NOMO-1 (cell line): ENCODE measurements around the gene SPAAR.
"Not testable (repeated sequence)": the region's sequence is repeated elsewhere in the genome, so short reads cannot be mapped to it uniquely, and the experiment has no call there.

ENCODE experiments used
- DNase-seq, 2 experiments: peaks; one replicate each; lab custom pipeline; 2025; ENCODE audit not compliant: unreplicated experiment in 2 of 2; lab: John Stamatoyannopoulos, UW

The SPAAR gene, protein sequence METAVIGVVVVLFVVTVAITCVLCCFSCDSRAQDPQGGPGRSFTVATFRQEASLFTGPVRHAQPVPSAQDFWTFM

DNA sequence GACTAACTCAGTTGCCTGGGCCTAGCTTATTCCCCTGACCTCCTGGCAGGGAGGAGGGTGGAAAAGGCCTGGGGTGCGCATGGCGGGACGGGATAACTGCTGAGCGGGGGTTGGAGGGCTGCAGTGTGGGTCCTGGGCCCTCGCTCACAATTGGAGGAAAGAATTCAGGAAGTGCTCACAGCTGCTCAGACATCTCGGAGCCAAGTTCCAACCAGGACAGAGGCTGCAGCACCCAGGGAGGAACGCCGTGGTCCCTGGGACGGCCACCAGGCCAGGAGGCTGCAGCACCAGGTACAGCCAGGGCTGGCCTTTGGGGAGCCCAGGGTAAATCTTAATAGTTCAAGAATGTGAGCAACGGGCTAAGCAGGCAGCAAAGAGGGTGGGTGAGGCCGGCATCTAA lies at the start of gene SPAAR:
Gene SPAAR, plus strand, starts transcription at position 217 of the 400 bp plus-strand sequence. CDS start 974 bp downstream, outside the sequence.
- no peak for DNase-seq

DNA sequence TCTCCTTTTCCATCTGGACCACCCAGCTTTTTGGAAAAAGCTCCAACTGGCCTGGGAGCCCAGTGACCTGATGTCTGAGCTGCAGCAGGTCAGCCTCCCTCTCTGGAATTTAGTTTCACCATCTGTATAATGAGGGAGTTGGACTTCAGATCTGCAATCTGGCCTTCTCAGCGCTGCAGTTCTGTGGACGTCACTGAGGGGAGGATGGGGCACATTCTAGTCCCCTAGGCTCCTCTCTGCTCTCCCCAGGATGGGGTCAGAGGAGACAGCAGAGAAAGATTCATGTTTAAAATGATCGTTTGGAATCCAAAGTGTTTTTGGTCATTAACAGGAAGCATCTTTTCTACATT lies 49.3 kb upstream of the SPAAR start:
- DNase-seq, result no peak

DNA sequence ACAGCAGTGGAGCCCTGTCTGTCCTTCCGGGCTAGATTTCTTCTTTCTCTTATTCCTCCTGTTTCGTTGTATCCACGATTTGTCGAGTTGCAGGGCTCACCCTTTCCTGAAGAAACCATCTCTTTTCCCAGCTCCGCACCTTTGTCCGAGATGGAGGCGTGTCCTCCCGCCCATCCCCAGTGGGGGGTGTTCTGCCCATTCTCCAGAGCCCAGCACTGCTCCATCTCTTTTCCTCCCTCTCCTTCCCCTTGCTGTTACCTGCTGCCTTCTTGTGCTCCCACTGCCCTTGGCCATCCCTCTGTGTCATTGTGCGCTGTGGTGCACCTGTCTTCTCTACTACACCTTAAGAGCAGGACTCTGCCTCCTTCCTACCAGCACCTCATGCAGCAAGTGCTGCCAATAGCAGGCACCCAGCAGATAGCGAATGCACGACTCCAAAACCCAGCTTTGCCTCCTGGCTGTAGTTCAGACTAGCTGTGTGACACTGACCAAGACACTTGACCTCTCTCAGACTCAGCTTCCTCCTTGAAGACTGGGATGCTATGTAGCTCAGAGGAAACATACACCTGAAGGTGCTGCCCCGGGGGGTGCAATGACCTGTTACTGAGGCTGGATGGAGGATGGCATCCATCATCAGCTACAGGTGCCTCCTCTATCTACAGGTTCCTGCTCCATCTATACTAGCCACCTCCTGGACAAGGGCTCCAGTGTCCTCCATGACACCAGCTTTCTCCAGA lies 48.0 kb upstream of the SPAAR start:
- DNase-seq, result no peak

DNA sequence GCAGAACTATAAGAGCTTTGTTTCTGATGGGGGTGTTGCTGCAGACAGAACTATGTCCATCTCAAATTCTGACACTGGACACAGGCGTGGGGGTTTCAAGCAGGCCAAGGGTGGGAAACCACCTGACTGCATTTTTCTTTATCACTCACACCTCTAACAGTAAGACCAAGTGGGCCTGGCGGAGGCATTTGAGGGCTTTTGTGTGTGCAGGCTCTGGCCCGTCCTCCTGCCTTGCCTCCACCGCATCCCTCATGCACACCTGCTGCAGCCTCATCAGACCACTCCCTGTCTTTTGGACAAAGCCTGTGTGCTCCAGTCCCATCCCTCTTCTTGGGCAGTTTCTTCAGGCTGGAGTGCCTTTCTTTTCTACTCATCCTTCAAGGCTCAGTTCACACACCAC lies 47.0 kb upstream of the SPAAR start:
- no peak for DNase-seq

DNA sequence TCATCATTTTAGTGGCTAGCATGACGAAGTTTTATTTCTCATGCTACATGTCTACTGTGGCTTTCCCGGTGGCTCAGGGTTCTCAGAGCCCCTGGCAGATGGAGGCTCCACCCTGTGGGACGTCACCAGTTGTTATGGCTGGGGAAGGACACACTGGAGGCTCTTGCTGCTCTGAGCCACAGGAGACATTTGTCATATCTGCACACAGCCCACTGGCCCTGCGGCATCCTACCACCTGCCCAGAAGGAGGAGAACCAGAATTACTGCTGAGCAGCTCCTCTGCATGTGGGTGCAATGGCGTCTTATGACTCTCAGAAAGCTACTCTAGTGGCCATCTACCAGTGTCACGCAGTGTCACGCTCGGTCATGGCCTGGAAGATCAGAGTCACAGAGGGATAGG lies 45.7 kb upstream of the SPAAR start:
- DNase-seq, result no peak

DNA sequence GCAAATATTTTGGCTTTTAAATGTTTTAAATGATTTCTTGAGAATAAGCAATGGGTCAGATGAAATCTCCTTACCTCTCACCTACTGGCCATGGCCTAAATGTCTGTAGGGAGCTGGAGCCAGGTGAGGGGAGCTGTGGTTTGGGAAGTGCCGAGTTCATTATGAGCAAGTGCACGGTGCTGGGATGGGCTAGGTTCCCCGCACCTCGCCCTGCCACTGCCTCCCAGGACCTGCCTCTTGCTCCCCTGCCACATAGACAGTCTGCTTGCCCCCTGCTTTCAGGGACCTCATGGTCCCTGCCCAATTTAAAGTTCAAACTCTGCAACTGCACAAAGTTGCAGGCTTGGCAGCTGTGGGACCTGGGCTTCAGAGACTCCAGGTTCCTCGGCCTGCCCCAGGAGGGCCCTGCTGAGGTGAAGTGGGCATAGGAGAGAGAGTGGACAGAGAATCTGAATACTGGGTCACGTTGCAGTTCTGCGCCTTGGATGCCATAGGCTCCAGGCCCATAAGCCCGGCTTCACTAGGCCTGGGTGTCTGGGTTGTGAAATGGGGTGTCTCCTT lies 44.5 kb upstream of the SPAAR start:
- DNase-seq, result no peak

DNA sequence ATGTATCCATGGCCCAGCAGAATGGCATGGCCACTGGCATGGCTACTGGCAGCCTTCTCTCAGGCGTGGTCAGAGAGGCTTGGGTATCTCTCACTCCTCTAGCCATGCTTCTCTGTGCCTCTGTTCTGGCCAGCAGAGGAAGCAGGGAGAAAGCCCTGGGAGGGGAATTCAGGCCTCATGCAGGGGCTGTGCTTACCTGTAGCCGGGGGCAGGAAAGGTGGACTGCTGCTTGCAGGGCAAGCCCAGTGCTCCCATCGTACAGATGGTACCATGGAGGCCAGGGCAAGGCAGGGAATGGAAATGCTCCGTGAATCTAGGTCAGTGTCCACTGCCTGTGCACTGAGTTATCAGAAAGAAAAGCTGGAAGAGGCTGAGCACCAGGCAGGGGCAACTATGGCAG lies 41.8 kb upstream of the SPAAR start:
- DNase-seq, result no peak

DNA sequence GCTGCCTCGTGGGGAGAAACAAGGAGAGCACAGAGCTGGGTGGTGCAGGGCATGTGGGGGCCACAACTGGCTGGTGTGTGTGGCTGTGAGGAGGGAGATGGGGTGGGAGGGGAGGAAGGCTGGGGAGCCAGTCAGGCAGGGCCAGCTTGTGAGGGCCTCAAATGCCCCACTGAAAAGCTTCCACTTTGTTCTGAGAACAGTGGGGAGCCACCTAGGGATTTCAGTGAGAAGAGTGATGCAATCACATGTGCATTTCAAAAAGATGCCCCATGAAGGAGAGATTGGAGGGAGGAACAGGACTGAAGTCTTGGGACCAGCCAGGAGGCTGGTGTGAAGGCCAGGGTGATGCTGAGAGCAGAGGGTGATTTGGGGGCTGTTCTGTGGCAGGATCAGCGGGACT lies 40.4 kb upstream of the SPAAR start:
- DNase-seq, result no peak

DNA sequence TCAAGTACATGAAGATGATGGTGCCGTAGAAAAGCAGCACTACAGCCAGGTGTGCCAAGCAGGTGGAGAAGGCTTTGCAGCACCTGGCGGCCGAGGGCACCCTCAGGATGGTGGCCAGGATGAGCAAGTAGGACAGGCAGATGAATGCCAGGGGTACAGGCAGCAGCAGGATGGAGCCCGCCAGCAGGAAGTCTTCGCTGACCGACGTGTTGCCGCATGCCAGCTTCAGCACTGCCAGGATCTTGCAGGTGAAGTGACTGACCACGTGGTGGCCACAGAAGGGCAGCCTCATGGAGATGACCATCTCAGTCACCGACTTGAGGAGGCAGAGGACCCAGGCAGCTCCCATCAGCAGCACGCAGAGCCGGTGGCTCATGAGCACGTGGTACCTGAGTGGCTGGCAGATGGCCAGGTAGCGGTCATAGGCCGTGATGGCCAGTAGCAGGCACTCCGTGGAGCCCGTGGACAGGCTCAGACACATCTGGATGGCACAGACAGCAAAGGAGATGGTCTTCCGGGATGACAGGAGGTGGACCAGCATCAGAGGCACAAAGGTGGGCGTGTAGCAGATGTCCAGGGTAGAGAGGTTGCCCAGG lies 39.6 kb upstream of the SPAAR start:
- DNase-seq, result no peak

DNA sequence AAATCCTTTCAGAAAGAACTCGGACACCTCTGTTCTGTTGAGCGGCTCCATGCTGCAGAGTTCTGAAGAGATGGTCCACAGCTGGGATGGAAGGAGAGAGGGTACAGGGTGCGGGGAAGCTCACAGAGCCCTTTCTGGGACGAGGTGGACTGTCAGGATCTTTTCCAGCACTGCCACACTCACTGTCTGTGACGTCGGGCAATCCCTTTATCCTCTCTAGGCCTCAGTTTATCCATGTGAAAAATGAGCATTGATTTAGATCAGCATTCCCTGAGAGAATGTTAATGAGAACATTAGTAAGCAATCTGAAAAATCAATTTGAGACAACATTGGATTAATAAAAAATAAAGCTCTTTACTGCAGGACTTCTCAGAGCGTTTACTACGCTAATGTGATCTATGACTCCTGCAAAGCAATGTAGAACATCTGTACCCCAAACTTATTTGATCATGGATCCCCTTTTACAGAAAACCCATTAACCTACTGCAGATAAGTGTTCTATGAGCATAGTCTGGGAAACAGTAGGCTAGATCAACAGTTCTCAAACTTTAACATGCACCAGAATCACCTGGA lies 38.9 kb upstream of the SPAAR start, which contains the start of gene OR13J1:
Gene OR13J1, minus strand, starts transcription at position 51 of the 573 bp plus-strand sequence. Its CDS starts 0 bp downstream, at position 51.
- no peak for DNase-seq

DNA sequence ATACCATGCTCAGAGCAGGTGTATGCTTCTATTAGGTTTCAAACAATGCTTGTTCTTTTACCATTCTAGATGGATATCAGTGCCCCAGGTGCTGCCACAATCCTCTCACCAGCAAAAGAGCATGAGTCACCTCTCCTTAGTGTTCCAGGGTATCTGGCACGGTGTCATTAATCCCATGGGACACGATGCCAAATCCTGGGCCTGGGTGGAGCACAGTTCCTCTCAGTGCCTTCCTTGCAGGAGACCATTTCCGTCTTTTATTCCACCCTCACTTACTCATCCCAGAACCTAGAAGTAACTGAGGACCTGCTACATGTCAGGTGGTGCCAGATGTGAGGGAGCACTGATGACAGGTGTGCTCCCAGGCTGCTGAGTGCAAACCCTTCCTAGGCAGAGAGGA lies 37.7 kb upstream of the SPAAR start:
- DNase-seq, result no peak

DNA sequence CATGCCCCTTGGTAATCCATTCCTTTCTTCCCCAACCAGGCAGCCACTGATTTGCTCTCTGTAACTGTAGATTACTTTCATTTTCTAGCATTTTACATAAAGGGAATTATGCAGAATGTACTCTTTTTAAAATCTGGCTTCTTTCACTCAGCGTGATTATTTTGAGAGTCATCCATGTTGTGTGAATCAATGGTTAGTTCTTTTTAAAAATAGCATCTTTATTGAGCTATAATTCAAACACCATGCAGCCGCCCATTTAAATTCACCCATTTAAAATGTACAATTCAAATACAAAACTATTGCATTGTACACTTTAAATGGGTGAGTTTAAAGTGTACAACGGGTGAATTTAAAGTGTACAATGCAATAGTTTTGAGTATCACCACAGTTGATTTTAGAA lies 36.8 kb upstream of the SPAAR start:
- DNase-seq, result no peak

DNA sequence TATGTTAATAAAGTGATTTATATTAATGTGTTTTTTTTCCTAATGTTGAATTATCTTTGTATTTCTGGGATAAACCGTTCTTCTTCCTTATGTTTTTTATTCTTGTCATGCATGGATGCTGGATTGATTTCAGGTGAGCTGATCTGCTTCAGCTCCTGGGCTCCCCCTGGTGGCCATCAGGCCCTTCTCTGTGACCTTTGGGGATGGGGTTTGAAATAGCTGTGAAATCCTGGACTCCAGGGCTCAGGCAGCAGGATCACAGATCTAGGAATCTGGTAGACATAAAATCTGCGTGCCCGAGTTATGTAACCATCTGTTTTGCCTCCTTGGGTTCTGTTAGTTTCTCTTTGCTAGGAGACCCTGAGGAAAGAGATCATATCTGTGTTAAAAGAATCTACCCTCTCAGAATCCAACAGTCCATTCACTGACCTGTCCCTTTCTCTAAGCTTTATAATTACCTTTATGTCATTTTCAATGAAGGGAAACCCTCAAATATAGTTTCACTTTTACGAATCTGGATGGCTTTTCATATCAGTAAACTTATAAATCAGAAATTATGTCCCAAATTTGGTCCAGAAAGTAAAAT lies 26.9 kb upstream of the SPAAR start:
- DNase-seq, result peak in 1 of 2 experiments; percentile 38

DNA sequence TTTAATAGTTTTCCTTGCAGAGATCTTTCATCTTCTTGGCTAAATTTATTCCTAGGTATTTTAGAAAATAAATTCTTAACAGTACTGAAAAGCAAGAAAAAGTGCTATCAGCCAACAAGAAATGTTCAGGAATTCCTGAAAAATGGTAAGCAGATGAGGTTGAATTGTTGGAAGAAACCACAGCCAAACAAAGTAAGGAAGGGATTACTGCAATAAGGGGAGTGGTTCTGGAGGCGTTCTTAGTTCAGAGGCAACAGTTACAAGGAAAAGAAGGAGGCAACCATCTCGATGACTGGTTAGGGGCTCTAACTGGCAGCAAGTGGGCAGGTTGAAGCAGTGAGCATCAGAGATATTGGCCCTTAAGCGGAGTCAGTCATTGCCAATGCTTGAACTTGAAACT lies 26.3 kb upstream of the SPAAR start:
- no peak for DNase-seq

DNA sequence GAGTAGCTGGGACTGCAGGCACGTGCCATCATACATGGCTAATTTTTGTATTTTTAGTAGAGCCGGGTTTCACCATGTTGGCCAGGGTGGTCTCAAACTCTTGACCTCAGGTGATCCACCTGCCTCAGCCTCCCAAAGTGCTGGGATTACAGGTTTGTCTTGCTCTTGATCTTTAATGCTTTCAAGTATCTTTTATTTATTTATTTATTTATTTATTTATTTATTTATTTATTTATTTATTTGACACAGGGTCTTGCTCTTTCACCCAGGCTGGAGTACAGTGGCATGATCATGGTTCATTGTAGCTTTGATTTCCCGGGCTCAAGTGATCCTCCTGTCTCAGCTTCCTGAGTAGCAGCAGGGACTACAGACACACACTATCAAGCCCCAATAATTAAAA lies 24.4 kb upstream of the SPAAR start:
- DNase-seq, result not testable (repeated sequence)

DNA sequence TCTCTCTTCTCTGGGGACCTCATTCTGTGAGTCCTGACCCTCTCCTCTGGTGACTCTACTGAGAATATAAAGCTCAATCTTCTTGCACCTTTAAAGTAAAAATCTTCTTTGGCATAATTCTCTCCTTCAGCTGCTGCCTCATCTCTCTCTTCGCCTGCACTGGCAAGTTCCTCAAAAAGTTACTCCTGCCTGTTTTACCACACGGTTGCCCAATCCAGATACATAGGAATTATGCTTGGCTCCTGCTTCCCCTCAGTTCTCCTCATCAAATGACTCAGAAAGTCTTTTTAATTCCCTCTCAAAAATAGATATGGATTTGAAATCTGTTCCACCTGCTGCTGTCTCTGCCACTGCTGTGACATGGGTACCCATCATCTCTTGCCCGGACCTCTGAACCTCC lies 17.6 kb upstream of the SPAAR start:
- DNase-seq, result peak; percentile 65 to 77

DNA sequence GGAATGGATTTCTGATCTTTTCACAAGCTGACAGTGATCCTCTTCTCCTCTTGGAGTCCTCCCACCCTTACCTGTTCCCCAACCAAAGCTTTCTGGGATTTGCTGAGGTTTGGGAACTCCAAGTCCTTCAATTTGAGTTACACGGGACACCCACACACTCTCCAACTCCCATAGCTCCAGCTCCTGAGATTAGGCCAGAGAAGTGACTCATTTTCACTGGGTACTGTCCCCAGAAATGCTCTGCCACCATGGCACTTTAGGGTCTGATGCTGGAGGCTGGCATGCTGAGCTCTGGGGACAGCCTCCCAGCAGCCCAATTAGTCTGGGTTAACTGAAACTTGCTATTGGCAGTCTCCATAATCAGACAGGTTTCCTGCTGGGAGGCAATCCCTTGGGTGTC lies 17.2 kb upstream of the SPAAR start:
- DNase-seq, result no peak

DNA sequence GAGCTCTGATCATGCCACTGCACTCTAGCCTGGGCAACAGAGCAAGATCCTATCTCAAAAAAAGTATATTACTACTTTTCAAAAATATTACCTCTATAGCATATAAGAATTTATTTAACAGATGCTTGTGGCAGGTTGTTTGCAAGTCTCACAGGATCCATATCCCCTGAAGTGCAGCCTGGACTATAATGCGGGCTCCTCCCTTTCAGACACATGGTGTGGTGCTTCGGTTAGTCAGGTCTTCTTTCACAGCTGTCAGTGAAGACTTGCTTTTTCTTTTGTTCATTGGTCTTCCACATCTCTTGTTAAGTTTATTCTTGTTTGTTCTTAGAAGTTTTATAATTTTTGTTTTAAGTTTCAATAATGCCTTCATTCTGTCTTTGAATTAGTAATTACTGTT lies 12.7 kb upstream of the SPAAR start:
- no peak for DNase-seq

DNA sequence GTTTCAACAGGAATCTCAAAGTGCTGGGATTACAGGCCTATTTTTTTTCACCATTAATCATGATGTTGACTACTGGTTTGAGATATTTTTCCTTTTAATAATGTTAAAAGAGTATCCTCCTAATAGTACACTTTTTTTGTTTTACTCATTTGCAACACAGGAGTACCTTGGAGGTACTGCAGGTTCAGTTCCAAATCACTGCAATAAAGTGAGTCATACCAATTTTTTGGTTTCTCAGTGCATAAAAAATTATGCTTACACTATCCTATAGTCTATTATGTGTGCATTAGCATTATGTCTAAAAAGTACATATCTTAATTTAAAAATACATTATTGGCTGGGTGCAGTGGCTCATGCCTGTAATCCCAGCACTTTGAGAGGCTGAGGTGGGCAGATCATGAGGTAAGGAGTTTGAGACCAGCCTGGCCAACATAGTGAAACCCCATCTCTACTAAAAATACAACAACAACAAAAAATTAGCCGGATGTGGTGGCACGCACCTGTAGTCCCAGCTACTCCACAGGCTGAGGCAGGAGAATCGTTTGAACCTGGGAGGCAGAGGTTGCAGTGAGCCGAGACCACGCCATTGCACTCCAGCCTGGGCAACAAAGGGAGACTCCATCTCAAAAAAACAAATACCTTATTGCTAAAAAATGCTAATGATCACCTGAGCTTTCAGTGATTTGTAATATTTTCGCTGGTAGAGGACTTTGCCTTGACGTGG lies 11.8 kb upstream of the SPAAR start:
- not testable (repeated sequence) for DNase-seq

DNA sequence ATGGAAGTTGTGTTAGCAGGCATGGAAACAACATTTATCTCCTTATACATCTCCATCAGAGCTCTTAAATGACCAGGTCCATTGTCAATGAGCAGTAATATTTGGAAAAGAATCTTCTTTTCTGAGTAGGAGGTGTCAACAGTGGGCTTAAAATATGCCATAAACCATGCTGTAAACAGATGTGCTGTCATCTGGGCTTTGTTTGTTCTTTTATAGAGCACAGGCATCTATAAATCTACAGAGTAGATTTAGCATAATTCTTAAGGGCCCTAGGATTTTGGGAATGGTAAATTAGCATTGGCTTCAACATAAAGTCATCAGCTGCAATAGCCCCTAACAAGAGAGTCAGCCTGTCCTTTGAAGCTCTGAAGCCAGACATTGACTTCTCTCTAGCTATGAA lies 11.0 kb upstream of the SPAAR start:
- no peak for DNase-seq

DNA sequence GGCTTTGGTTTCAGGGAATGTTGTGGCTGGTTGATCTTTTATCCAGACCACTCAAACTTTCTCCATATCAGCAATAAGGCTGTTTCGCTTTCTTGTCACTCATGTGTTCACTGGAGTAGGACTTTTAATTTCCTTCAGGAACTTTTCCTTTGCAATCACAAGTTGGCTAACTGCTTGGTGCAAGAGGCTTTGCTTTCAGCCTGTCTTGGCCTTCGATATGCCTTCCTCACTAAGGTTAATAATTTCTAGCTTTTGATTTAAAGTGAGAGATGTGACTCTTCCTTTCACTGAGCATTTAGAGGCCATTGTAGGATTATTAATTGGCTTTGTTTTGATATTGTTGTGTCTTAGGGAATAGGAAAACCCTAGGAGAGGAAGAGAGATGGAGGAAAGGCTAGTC lies 10.3 kb upstream of the SPAAR start:
- no peak for DNase-seq
